HCT116 (cell line): Measurements from ENCODE around the gene FCRL6. TPM values are rescaled to one million over a fixed set of nuclear protein-coding genes. Genes with fewer than 3 reads are reported as not detected.

ENCODE experiments used
- ATAC-seq: fragments of 200-7000 bp; cut with Tn5 transposase; 2 replicates; pipeline ENCODE4 v1.9.1; 2020; ENCODE audit warnings: mild to moderate bottlenecking, moderate library complexity
- BruUV-seq: library from RNA; stranded (reverse); fragments of 400-500 nt; replicated peaks from 2 replicates; lab custom pipeline; 2021; lab: Mats Ljungman, UMichigan
- CTCF ChIA-PET: fragments of 300-600 bp; sonication (Branson Sonifier 250); formaldehyde crosslinking; loops from one replicate; lab custom pipeline; 2021; ENCODE audit warnings: antibody characterized with exemption; lab: Charles Lee
- POLR2A ChIA-PET: fragments of 300-600, 350-600 bp; sonication (Branson Sonifier 250); formaldehyde crosslinking; loops from one replicate; lab custom pipeline; 2021; ENCODE audit warnings: antibody characterized with exemption; lab: Charles Lee
- RAD21 ChIA-PET, 2 experiments: fragments of 300-600 bp; sonication (Branson Sonifier 250); formaldehyde crosslinking; loops; one replicate each; lab custom pipeline; 2023; ENCODE audit warnings: low total read pairs in 2 of 2; ENCODE audit not compliant: uncharacterized antibody in 2 of 2, unreplicated experiment in 2 of 2, low non-redundant PET in 1 of 2; lab: Charles Lee
- DNase-seq: peaks from one replicate; pipeline ENCODE4 v3.0.0-alpha.2; 2010; ENCODE audit warnings: low read depth, low spot score
- H2AFZ ChIP-seq: fragments of 200-600 bp; shearing (Covaris generic), sonication (generic); 2 replicates; pipeline ENCODE4 v1.6.1; 2017; ENCODE audit warnings: low read depth, mixed run types, mixed read lengths, antibody characterized with exemption, low read length; ENCODE audit not compliant: poor library complexity, severe bottlenecking
- H3K27ac ChIP-seq: 2 replicates; pipeline ENCODE4 v1.5.1; 2012; ENCODE audit warnings: low read depth, low read length
- H3K27me3 ChIP-seq: fragments of 200-600 bp; sonication (generic); 2 replicates; pipeline ENCODE4 v1.6.1; 2016; ENCODE audit warnings: mixed run types, low read length, mixed read lengths; ENCODE audit not compliant: insufficient read depth
- H3K36me3 ChIP-seq, 2 experiments: fragments of 200-500 bp in 1 of 2; fragments of 200-600 bp in 1 of 2; sonication (Bioruptor generic) in 1 of 2; sonication (generic) in 1 of 2; 2 replicates each; pipeline versions ENCODE4 v1.5.1 to v1.6.1; 2014 to 2016; ENCODE audit warnings: low read length in 2 of 2, inconsistent platforms in 1 of 2, mixed read lengths in 1 of 2, mixed run types in 1 of 2; ENCODE audit not compliant: insufficient read depth in 2 of 2, control insufficient read depth in 1 of 2
- H3K4me1 ChIP-seq, 2 experiments: fragments of 200-600 bp in 1 of 2; sonication (generic) in 1 of 2; 2 replicates each; pipeline versions ENCODE4 v1.5.1 to v1.6.1; 2012 to 2017; ENCODE audit warnings: low read length in 2 of 2, inconsistent platforms in 1 of 2, mild to moderate bottlenecking in 1 of 2, mixed read lengths in 1 of 2, mixed run types in 1 of 2, moderate library complexity in 1 of 2; ENCODE audit not compliant: insufficient read depth in 2 of 2, control insufficient read depth in 1 of 2
- H3K4me2 ChIP-seq: fragments of 200-600 bp; sonication (generic); 2 replicates; pipeline ENCODE4 v1.6.1; 2017; ENCODE audit warnings: mixed run types, low read length, mixed read lengths
- H3K4me3 ChIP-seq, 2 experiments: fragments of 200-600 bp in 1 of 2; sonication (generic) in 1 of 2; replicated peaks in 1 of 2; 2 replicates each; pipeline ENCODE4 v1.5.1; 2011 to 2016; ENCODE audit warnings: low read length in 2 of 2, control low read depth in 1 of 2, low read depth in 1 of 2, mild to moderate bottlenecking in 1 of 2, mixed read lengths in 1 of 2, mixed run types in 1 of 2
- H3K79me2 ChIP-seq: fragments of 200-600 bp; sonication (generic); 2 replicates; pipeline ENCODE4 v1.6.1; 2017; ENCODE audit warnings: mild to moderate bottlenecking, mixed run types, low read length, moderate library complexity, mixed read lengths; ENCODE audit not compliant: insufficient read depth
- H3K9ac ChIP-seq: fragments of 200-600 bp; sonication (generic); 2 replicates; pipeline ENCODE4 v1.6.1; 2016; ENCODE audit warnings: low read length, mixed read lengths
- H3K9me2 ChIP-seq: fragments of 200-600 bp; sonication (generic), shearing (Covaris generic); 2 replicates; pipeline ENCODE4 v1.6.1; 2017; ENCODE audit warnings: mixed run types, mild to moderate bottlenecking, moderate library complexity; ENCODE audit not compliant: insufficient read depth
- H3K9me3 ChIP-seq, 2 experiments: fragments of 200-500 bp in 1 of 2; fragments of 200-600 bp in 1 of 2; sonication (Bioruptor generic) in 1 of 2; sonication (generic) in 1 of 2; 2 replicates each; pipeline ENCODE4 v1.6.1; 2014 to 2017; ENCODE audit warnings: low read length in 2 of 2, mixed read lengths in 2 of 2, inconsistent platforms in 1 of 2, low read depth in 1 of 2, mild to moderate bottlenecking in 1 of 2, mixed run types in 1 of 2, moderate library complexity in 1 of 2; ENCODE audit not compliant: control insufficient read depth in 1 of 2, insufficient read depth in 1 of 2
- H4K20me1 ChIP-seq: fragments of 200-600 bp; sonication (generic), shearing (Covaris generic); 2 replicates; pipeline ENCODE4 v1.6.1; 2017; ENCODE audit warnings: mixed run types, mild to moderate bottlenecking, moderate library complexity; ENCODE audit not compliant: insufficient read depth
- CBX3 ChIP-seq: IDR thresholded peaks from 2 replicates; pipeline ENCODE4 v1.6.1; 2012; ENCODE audit warnings: low read depth
- ELF1 ChIP-seq: IDR thresholded peaks from 2 replicates; pipeline ENCODE4 v1.6.1; 2012; ENCODE audit warnings: low read depth, borderline replicate concordance
- EZH2phosphoT487 ChIP-seq: fragments of 200-600 bp; IDR thresholded peaks from 2 replicates; pipeline ENCODE4 v1.6.1; 2018; ENCODE audit warnings: antibody characterized with exemption, borderline replicate concordance
- FOSL1 ChIP-seq: IDR thresholded peaks from 2 replicates; pipeline ENCODE4 v1.6.1; 2012; ENCODE audit warnings: low read depth
- JUND ChIP-seq: IDR thresholded peaks from 2 replicates; pipeline ENCODE4 v1.6.1; 2012
- POLR2A ChIP-seq: IDR thresholded peaks from 2 replicates; pipeline ENCODE4 v1.7.0; 2011; ENCODE audit warnings: borderline replicate concordance; ENCODE audit not compliant: insufficient read depth, insufficient read length; ENCODE audit errors: extremely low read depth
- POLR2AphosphoS5 ChIP-seq: IDR thresholded peaks from 2 replicates; pipeline ENCODE4 v1.6.1; 2011; ENCODE audit warnings: mild to moderate bottlenecking, low read depth, low read length, moderate library complexity
- RAD21 ChIP-seq: IDR thresholded peaks from 2 replicates; pipeline ENCODE4 v1.6.1; 2012; ENCODE audit warnings: low read depth, mild to moderate bottlenecking
- SIN3A ChIP-seq: IDR thresholded peaks from 2 replicates; pipeline ENCODE4 v1.6.1; 2012; ENCODE audit warnings: low read depth
- SP1 ChIP-seq: IDR thresholded peaks from 2 replicates; pipeline ENCODE4 v1.6.1; 2012; ENCODE audit warnings: low read depth
- YY1 ChIP-seq: IDR thresholded peaks from 2 replicates; pipeline ENCODE4 v1.6.1; 2011; ENCODE audit warnings: low read length, low read depth, moderate library complexity, mild to moderate bottlenecking; ENCODE audit not compliant: insufficient replicate concordance; ENCODE audit errors: extremely low read depth
- ZFX ChIP-seq: fragments of 450-650 bp; IDR thresholded peaks from 2 replicates; pipeline ENCODE4 v1.6.1; 2017
- ZNF274 ChIP-seq: fragments of 200-500 bp; sonication (Bioruptor generic); IDR thresholded peaks from 2 replicates; pipeline ENCODE4 v1.6.1; 2014; ENCODE audit warnings: mild to moderate bottlenecking, low read depth, low read length, inconsistent platforms
- intact Hi-C: fragments of 100-400 bp; cut with micrococcal nuclease; formaldehyde crosslinking; loops from 2 replicates; pipeline ENCODE4 v1.10.0; 2022
- total RNA-seq: library from RNA; stranded (reverse); gene quantifications from one replicate; pipeline ENCODE4 v1.2.1, GENCODE V29; 2021; ENCODE audit not compliant: unreplicated experiment
- TF ChIP-seq, protein P1 (sequence below), 3 experiments: fragments of 200-600 bp in 1 of 3; sonication (generic) in 1 of 3; IDR thresholded peaks in 2 of 3; conservative IDR thresholded peaks in 1 of 3; 2 replicates each; pipeline ENCODE4 v1.5.1; 2012 to 2017; ENCODE audit warnings: low read depth in 2 of 3, low read length in 2 of 3, antibody characterized with exemption in 1 of 3, borderline replicate concordance in 1 of 3, control low read depth in 1 of 3, mild to moderate bottlenecking in 1 of 3, mixed read lengths in 1 of 3, mixed run types in 1 of 3, moderate library complexity in 1 of 3; ENCODE audit not compliant: insufficient read depth in 1 of 3
- TF ChIP-seq, protein P2 (sequence below): IDR thresholded peaks from 2 replicates; pipeline ENCODE4 v1.6.1; 2012; ENCODE audit warnings: low read depth
- TF ChIP-seq, protein P3 (sequence below): IDR thresholded peaks from 2 replicates; pipeline ENCODE4 v1.6.1; 2012

The FCRL6 gene
- total RNA-seq, 1 experiment from 2014 or later = not detected

DNA sequence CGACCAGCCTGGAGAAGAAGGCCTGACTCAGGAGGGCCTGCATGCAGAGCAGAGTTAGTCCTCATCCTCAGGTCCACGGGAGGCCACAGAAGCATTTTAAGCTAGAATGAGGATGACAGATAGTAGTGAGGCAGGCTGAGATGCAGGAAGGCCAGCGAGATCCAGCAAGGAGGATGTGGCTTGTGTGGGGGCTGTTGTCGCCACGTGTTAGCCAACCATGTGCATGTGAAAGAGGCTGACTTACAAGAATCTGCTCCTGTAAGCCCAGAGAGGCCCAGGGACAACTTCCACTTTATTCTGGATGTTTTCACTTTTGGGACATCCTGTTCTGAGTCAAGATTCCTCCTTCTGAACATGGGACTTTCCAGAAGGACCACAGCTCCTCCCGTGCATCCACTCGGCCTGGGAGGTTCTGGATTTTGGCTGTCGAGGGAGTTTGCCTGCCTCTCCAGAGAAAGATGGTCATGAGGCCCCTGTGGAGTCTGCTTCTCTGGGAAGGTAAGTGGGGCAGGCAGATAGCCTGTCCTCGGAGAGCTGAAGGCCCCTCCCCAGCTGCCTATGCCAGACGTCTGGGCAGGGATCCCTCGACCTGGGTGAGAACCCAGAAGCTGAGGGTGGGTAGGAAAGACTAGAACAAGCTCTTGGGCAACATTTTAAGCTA lies 24.4 kb downstream of the FCRL6 start, which contains the start of gene SLAMF8:
TSS of gene SLAMF8 (plus strand) at position 433 of the 661 bp plus-strand sequence. CDS start at position 459, 26 bp downstream.
- CTCF ChIA-PET = interaction anchor here (4.4 kb wide), 1 partner anchor 28 kb away, joined by 20 read pairs; no protein-coding TSS in a partner anchor

More for the DNA sequence above, 24.4 kb downstream of the FCRL6 start, which contains the start of gene SLAMF8:
- TF ChIP-seq YY1 (no peak), RAD21 (no peak), SP1 (no peak), FOSL1 (no peak), ELF1 (no peak), JUND (no peak), CBX3 (no peak), ZNF274 (no peak), EZH2phosphoT487 (no peak), POLR2A (no peak), SIN3A (no peak), POLR2AphosphoS5 (no peak), ZFX (no peak)
- TF ChIP-seq, protein P1, sequence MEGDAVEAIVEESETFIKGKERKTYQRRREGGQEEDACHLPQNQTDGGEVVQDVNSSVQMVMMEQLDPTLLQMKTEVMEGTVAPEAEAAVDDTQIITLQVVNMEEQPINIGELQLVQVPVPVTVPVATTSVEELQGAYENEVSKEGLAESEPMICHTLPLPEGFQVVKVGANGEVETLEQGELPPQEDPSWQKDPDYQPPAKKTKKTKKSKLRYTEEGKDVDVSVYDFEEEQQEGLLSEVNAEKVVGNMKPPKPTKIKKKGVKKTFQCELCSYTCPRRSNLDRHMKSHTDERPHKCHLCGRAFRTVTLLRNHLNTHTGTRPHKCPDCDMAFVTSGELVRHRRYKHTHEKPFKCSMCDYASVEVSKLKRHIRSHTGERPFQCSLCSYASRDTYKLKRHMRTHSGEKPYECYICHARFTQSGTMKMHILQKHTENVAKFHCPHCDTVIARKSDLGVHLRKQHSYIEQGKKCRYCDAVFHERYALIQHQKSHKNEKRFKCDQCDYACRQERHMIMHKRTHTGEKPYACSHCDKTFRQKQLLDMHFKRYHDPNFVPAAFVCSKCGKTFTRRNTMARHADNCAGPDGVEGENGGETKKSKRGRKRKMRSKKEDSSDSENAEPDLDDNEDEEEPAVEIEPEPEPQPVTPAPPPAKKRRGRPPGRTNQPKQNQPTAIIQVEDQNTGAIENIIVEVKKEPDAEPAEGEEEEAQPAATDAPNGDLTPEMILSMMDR (IDR thresholded peaks at IDR 0.05 in 2 of 3, conservative IDR thresholded peaks at IDR 0.05 in 1 of 3; ENCODE audit: borderline replicate concordance in 1 of 3, insufficient read depth in 1 of 3, low read depth in 2 of 3, low read length in 2 of 3) = no peak
- TF ChIP-seq, protein P2, sequence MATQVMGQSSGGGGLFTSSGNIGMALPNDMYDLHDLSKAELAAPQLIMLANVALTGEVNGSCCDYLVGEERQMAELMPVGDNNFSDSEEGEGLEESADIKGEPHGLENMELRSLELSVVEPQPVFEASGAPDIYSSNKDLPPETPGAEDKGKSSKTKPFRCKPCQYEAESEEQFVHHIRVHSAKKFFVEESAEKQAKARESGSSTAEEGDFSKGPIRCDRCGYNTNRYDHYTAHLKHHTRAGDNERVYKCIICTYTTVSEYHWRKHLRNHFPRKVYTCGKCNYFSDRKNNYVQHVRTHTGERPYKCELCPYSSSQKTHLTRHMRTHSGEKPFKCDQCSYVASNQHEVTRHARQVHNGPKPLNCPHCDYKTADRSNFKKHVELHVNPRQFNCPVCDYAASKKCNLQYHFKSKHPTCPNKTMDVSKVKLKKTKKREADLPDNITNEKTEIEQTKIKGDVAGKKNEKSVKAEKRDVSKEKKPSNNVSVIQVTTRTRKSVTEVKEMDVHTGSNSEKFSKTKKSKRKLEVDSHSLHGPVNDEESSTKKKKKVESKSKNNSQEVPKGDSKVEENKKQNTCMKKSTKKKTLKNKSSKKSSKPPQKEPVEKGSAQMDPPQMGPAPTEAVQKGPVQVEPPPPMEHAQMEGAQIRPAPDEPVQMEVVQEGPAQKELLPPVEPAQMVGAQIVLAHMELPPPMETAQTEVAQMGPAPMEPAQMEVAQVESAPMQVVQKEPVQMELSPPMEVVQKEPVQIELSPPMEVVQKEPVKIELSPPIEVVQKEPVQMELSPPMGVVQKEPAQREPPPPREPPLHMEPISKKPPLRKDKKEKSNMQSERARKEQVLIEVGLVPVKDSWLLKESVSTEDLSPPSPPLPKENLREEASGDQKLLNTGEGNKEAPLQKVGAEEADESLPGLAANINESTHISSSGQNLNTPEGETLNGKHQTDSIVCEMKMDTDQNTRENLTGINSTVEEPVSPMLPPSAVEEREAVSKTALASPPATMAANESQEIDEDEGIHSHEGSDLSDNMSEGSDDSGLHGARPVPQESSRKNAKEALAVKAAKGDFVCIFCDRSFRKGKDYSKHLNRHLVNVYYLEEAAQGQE = no peak
- TF ChIP-seq, protein P3, sequence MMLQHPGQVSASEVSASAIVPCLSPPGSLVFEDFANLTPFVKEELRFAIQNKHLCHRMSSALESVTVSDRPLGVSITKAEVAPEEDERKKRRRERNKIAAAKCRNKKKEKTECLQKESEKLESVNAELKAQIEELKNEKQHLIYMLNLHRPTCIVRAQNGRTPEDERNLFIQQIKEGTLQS = no peak
- TF ChIP-seq, all 23 proteins: peak for 0
- H4K20me1 ChIP-seq = no peaks in the 10 kb centered on the region
- ATAC-seq (no peak), DNase-seq (no peak)
- no peak within 1 kb of the TSS for H3K4me3 ChIP-seq
- ChIA-PET POLR2A (no interaction called here), RAD21 (no interaction called here)
- intact Hi-C loops = no loop called here
- no peak within 1 kb of the TSS for H3K9ac ChIP-seq
- no peak within 1 kb of the TSS for H3K4me2 ChIP-seq
- no TSS peak for BruUV-seq
- no peaks in the 10 kb centered on the region for H3K9me3 ChIP-seq
- H3K27me3 ChIP-seq = peaks cover 21% of the 10 kb centered on the region; the same call in 1 of the 2 replicates
- no peaks in the 10 kb centered on the region for H3K9me2 ChIP-seq
- peaks cover 0 to 7% of the 10 kb centered on the region in 2 experiments; a peak in 1 of 4 replicates for H3K4me1 ChIP-seq
- H3K36me3 ChIP-seq = no peaks in the 10 kb centered on the region
- H2AFZ ChIP-seq = no peak within 1 kb of the TSS
- no peaks in the 10 kb centered on the region for H3K79me2 ChIP-seq
- H3K27ac ChIP-seq = no peak within 1 kb of the TSS
